Activated gamma-delta T cell (primary cell): Measurements from ENCODE around the gene BICDL2.
A peak's percentile ranks its signal among the peaks of the same experiment; 100 is the strongest.

ENCODE experiments used
- DNase-seq: peaks from one replicate; lab custom pipeline; 2025; lab: John Stamatoyannopoulos, UW

Gene BICDL2

DNA sequence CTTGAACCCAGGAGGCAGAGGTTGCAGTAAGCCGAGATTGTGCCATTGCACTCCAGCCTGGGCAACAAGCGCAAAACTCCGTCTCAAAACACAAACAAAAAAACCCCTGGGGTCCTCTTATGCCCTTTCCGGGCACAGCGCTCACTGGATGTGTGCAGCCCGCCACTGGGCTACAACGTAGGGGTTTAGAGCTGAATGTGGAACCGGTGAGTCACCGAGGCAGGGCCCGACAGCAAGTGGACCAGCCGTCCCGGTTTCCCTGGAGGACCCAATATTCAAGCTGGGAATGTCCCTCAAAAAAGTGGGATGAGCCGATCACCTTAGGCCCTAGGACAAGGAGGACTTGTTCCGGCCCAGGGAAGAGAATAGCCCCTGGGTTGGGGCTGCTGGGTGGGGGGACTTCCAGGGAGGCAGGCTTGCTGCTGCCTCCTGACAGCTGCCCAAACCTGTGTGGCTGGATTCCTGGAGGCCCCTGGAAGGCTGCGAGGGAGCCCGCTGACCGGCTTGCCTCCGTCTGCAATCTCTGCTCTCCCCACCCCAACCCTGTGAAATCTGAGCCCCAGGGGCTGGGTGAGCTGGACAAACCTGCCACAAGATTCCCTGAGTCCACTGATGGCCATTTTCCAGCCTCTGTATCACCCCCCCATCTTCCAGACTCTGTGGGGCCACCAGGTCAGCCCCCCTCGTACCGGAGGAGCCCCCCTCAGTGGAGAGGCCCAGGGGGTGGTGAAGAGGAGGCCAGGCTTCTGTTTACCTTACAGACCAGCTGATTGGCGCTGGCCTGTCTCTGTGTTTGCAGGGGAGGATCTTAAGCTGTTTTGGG, 27.0 kb downstream of the BICDL2 start:
- no peak for DNase-seq

GRCh38 chr16:3008690-3009037, 28.1 kb downstream of the BICDL2 start:
- no peak for DNase-seq

DNA sequence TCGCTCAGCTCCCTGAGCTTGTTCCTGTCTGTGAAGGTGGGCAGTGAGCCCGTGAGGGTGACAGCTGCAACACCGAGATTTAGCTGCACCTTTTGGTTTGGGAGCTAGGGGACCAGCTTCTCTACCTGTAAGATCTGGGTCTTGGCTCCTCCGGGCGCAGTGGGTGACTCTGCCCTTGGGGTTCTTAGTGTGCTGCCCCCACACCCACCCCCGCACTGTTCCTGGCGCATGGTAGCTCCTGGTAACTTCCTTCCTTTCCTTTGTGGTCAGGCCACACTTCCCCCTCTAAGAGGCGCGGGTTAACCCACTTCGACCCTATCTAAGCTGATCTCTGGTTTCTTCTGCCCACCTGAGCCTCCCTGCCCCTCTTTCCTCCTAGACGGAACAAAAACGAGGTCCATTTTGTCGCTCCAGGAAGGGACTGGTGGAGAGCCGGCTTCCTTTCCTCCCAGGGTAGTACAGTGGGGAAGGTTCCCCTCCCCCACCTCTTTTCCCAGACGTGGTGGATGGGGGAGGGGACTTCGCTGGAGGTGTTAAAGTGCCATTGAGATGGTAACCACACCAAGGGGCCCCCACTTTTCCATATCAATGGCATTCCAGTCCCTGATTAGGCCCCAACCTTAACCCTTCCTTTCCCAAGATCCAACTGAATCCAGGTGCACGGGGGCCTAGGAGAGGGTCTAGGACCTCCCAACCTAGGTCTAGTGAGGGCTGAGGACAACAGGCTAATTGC, 28.6 kb downstream of the BICDL2 start:
- DNase-seq, result no peak

DNA sequence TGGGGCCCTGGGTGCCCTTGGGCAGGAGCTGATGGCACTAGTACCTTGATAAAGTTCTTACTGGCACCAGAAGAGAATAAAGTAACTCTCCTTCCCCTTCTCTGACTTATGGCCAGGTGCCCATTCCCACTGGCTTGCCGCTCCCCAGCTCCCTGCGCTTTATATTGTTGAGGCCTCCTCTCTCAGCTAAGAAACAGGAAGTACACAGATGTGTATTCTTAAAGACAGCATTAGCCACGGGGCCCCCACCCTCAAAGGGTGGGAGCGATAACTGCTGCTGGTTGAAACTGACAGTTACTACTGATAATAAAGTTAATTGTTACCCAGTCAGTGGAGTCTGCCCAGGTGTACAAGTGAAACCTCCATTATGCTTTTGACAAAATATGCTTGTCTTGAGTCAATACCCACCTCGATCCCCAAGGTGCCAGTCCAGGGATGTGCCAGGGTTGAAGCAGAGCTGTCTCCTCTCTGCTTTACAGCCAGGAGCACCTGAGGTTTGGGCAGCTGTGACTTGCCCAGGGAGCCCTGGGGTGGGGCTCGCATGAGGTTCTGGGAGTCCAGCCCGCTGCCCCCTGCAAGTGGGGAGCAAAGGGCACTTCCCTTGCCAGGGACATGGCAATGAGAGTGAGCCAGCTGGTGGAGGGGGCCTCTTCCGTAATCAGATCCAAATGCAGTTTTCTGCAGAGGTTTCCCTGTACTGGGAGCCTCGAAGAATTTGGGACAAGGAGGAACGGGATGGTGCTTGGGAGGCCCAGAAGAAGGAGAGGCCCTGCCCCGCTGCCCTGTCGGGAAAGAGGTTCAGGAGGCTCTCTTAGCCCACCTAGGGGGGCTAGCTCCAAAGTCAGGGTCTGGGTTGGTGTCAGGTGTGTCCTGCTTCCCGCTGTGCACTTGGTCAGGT, 29.4 kb downstream of the BICDL2 start:
- no peak for DNase-seq

- DNase-seq, result no peak
Observed at GRCh38 chr16:3004781-3005284, 31.9 kb downstream of the BICDL2 start.

GRCh38 chr16:3004319-3004718, 32.4 kb downstream of the BICDL2 start:
- DNase-seq, result no peak

GRCh38 chr16:3003582-3004270, 33.0 kb downstream of the BICDL2 start:
- peak; percentile 94 for DNase-seq

- no peak for DNase-seq
Observed at GRCh38 chr16:3001316-3001715, 35.4 kb downstream of the BICDL2 start.

GRCh38 chr16:3000540-3000939, 36.2 kb downstream of the BICDL2 start:
- DNase-seq, result no peak

- no peak for DNase-seq
Observed at GRCh38 chr16:2999929-3000328, 36.8 kb downstream of the BICDL2 start.

DNA sequence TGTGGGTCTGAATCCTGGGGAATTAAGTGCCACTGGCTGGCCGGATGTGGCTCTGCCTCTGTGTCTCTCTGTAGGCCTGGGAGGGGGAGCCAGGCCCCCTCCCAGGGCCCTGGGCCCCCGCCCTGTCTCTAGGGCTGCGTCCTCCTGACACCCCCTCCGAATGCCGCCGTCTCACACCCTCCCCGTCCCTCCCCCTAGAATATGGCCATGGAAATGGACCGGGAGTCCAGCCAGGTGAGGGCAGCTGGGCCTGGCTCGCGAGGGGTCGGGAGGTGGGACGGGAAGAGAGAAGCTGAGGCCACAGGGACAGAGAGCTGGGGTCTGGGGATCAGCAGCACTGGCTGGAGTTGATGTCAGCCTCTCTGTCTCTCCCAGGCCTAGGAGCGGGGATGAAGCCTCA, 40.4 kb downstream of the BICDL2 start:
- DNase-seq, result no peak

- no peak for DNase-seq
Observed at GRCh38 chr16:2992383-2993081, 44.2 kb downstream of the BICDL2 start.

DNA sequence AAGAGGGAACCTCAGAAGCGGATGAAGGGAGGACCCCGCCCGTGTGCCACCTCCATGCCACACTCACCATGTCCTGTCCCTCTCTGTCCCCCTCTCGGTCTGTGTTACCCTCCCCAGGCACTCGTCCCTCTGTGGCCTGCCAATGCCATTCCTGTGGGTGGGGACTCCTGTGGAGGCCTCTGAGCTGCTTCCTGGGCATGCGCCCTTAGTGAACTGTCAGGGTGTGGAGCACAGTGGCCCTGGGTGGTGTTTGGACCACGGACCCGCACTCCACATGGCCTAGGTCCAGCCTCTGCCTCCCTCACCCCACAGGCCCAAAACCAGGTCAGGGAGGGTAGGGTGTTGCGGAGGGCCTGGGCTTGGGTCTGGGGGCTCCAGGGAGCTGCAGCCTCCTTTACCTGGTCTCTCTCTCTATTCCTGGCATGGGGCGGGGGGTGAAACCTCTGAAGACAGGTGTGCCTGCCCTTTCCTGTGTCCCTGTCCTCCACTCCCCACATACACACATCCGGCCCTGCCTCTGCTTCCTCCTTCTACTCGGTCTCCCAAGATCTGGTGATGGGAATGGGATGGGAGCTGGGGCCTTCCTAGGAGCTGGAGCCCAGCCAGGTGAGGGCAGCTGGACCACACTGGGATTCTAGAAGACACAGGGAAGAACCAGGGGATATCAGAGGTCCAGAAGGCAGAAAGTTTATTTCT, 45.0 kb downstream of the BICDL2 start:
- DNase-seq, result no peak

DNA sequence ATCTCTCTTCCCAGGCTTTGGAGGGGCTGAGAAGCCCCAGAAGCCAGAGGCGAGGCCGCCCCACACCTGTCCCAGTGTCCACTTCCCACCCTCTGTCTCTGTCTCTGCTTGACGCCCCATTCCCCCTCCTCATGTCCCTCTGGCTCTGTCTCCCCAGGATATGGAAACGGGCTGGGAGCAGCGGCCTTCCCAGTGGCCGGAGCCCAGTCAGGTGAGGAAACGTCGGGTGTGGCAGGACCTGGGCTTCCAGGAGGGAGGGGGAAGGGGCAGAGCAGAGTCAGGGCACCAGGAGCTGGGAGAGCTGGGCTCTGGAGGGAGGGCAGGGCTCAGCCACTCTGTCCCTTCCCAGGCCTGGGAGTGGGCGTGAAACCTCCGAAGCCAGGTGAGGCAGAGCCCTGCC, 45.9 kb downstream of the BICDL2 start:
- no peak for DNase-seq

GRCh38 chr16:2988590-2989099, 48.1 kb downstream of the BICDL2 start:
- DNase-seq, result no peak

DNA sequence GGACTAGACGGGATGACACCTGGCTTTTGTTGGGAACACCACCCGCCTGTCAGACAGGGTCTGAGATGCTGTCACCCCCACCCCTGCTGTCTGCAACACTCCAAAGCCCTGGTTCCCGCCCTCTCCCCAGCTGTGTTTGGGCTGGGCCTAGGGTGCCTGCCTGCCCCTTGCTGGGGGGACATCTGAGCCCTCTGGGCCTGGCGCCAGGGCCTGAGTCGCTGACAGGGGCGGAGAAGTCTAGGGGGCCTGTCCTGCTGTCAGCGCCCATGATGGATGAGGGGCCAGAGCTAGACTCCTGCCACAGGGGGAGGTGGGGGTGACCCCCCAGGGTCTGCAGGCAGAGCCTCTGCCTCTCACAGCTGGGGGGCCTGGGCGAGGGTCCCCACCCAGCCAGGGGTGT, 48.9 kb downstream of the BICDL2 start:
- DNase-seq, result no peak

DNA sequence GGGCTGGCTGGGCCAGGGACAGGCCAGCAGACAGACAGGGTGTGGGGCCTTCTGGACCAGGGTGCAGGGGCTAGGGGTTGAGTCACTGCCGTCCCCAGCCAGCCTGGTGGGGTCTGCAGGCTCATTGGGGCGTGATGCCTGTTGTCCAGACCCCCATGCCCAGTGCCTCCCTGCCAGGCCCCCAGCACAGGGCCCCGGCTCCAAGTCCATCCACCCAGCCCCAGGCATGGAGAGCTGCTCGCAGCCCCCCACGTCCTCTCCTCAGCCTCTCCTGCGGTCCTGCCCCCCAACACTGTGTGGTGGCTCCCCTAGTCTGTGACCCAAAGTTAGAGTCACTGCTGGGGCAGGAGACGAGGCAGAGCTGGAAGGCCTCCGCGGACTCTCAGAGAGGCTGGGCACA, 49.5 kb downstream of the BICDL2 start:
- no peak for DNase-seq

- DNase-seq, result no peak
Observed at GRCh38 chr16:2986623-2987188, 50.0 kb downstream of the BICDL2 start.

GRCh38 chr16:2985893-2986355, 50.8 kb downstream of the BICDL2 start:
- no peak for DNase-seq

GRCh38 chr16:2985462-2985861, 51.3 kb downstream of the BICDL2 start:
- no peak for DNase-seq
